Nephron progenitor cell (in vitro differentiated cells): ENCODE measurements around the gene TFCP2L1.

Experiments
- DNase-seq: peaks from one replicate; pipeline ENCODE4 v3.0.0; 2021
- H3K27ac Mint-ChIP-seq: 2 replicates; pipeline ENCODE4 v1.8.0; 2021; ENCODE audit warnings: mild to moderate bottlenecking, moderate library complexity, mixed read lengths
- H3K27me3 Mint-ChIP-seq: 2 replicates; pipeline ENCODE4 v1.8.0; 2021; ENCODE audit warnings: mild to moderate bottlenecking, low read depth, mixed read lengths; ENCODE audit not compliant: poor library complexity
- H3K36me3 Mint-ChIP-seq: 2 replicates; pipeline ENCODE4 v1.8.0; 2021; ENCODE audit warnings: low read depth, mixed read lengths
- H3K4me1 Mint-ChIP-seq: 2 replicates; pipeline ENCODE4 v1.8.0; 2021; ENCODE audit warnings: mixed read lengths
- H3K4me3 Mint-ChIP-seq: 2 replicates; pipeline ENCODE4 v1.8.0; 2021; ENCODE audit warnings: mild to moderate bottlenecking, moderate library complexity, mixed read lengths
- H3K9me3 Mint-ChIP-seq: 2 replicates; pipeline ENCODE4 v1.8.0; 2021; ENCODE audit warnings: mild to moderate bottlenecking, moderate library complexity, mixed read lengths
- CTCF ChIP-seq: fragments of 200-600 bp; sonication (generic); IDR thresholded peaks from 2 replicates; pipeline ENCODE4 v1.5.0; 2021; ENCODE audit warnings: antibody characterized with exemption

The TFCP2L1 gene

GRCh38 chr2:121266543-121267106, 18.4 kb downstream of the TFCP2L1 start:
- TF ChIP-seq CTCF = no peak
- no peak overlapping the region for H3K27ac Mint-ChIP-seq
- DNase-seq = no peak
- peaks cover 18% of the 10 kb centered on the region for H3K27me3 Mint-ChIP-seq
- no peaks in the 10 kb centered on the region for H3K4me1 Mint-ChIP-seq
- H3K4me3 Mint-ChIP-seq = no peak overlapping the region
- no peaks in the 10 kb centered on the region for H3K9me3 Mint-ChIP-seq
- H3K36me3 Mint-ChIP-seq = no peaks in the 10 kb centered on the region

DNA sequence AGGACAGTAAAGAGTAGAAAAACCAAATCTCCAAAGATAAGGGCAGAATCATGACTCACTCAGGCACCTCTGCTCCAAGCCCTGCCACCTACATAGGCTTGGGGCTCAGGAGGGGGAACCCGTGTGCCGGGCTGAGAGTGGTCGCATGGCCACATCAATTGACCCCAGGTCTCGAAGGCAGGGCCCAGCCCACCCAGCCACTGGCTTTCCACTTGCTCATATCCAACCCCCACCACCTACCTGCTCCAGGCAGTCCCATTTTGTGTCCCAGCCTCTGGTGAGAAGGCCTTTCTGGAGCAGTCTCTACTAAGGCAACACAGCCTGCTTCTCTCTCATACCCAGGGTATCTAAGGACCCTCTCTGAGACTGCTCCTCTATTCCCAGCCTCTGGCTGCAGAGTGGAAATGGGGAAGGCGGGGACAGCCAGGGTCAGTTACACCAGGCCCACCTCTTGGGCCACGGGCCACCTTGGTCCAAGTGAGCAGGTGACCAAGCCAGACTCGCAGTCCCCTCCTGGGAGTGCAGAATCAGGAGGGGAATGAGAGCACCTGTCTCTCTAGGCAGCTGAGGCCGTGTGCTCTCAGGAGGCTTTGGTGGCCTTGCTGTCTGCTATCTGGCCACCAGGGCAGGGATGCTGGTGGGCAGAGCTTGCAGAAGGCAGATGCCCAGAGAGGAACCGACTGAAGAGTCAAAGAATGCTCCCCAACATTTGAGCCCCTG, 20.8 kb downstream of the TFCP2L1 start:
- Mint-ChIP-seq H3K9me3 (no peaks in the 10 kb centered on the region), H3K27ac (no peak overlapping the region), H3K27me3 (no peaks in the 10 kb centered on the region), H3K36me3 (no peaks in the 10 kb centered on the region), H3K4me1 (peaks cover 17% of the 10 kb centered on the region), H3K4me3 (no peak overlapping the region)
- DNase-seq = no peak
- no peak for TF ChIP-seq CTCF

DNA sequence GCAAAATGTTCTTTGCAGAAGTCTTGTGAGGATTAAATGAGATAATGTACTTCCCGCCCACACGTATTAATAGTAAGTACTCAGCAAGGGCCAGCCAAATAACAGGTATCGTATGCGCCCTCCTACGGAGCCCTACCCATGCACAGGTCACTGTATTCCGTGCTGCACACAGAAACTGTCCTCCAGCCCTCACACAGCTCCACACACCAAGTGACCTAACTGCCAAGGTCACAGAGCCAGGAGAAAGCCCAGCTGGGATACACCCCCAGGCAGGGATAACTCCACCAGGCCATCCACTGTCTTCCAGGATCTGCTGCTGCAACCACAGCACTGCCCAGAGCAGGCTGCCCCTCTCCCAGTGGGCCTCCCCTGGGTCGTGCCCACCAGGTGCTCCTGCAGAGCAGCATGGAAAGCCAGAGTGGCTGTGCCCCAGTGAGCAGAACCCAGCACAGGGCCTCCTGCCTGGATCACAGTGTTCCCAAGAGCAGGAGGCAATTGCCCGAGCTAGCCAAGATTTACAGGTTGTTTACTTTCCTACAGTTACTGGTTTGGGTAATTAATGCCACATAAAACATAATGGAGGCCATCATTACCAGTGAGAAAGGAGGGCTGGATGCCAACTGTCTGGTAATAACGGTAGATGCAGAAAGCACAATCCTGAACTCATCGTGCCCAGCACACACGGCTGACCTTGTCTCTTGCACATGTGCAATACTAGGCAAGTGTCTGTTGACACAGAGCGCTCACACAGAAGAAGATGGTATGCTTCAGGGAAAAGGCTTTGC, 24.4 kb downstream of the TFCP2L1 start:
- Mint-ChIP-seq H3K9me3 (no peaks in the 10 kb centered on the region), H3K36me3 (no peaks in the 10 kb centered on the region), H3K27me3 (peaks cover 12% of the 10 kb centered on the region), H3K4me1 (peaks cover 17% of the 10 kb centered on the region), H3K27ac (no peak overlapping the region), H3K4me3 (no peak overlapping the region)
- DNase-seq = no peak
- TF ChIP-seq CTCF = no peak

- no peak overlapping the region for H3K4me3 Mint-ChIP-seq
- DNase-seq = no peak
These were observed 27.0 kb downstream of the TFCP2L1 start for GRCh38 chr2:121258051-121258450.

GRCh38 chr2:121257480-121257840, 27.5 kb downstream of the TFCP2L1 start:
- Mint-ChIP-seq H3K27me3 (peaks cover 16% of the 10 kb centered on the region), H3K27ac (no peak overlapping the region), H3K9me3 (no peaks in the 10 kb centered on the region), H3K4me3 (no peak overlapping the region), H3K4me1 (peaks cover 17% of the 10 kb centered on the region), H3K36me3 (no peaks in the 10 kb centered on the region)
- no peak for TF ChIP-seq CTCF
- no peak for DNase-seq

More at GRCh38 chr2:121258051-121258450, 27.0 kb downstream of the TFCP2L1 start:
- no peak overlapping the region for H3K27ac Mint-ChIP-seq
- no peaks in the 10 kb centered on the region for H3K36me3 Mint-ChIP-seq
- no peak for TF ChIP-seq CTCF
- H3K9me3 Mint-ChIP-seq = no peaks in the 10 kb centered on the region
- H3K4me1 Mint-ChIP-seq = peaks cover 17% of the 10 kb centered on the region
- peaks cover 16% of the 10 kb centered on the region for H3K27me3 Mint-ChIP-seq
